Activated CD8-positive, alpha-beta memory T cell treated with anti-CD3 and anti-CD28 coated beads, Interleukin-2, amount 50 U/mL, for 48 hours (primary cell): ENCODE data around the gene ABR.
A peak's percentile ranks its signal among the peaks of the same experiment; 100 is the strongest.

Experiments
- DNase-seq: peaks from one replicate; pipeline ENCODE4 v3.0.0-alpha.2; 2020

The ABR gene

GRCh38 chr17:1179818-1180742 lies at the start of gene ABR:
Gene ABR, minus strand, starts transcription at chr17:1179981. Its CDS starts 254 bp downstream, at chr17:1179727.
- DNase-seq = peak; percentile 79

- DNase-seq = peak; percentile 69
Measured at GRCh38 chr17:1229349-1229899, 49.6 kb upstream of the ABR start.

- no peak for DNase-seq
Measured at GRCh38 chr17:1228781-1229348, 49.1 kb upstream of the ABR start.

- peak; percentile 58 for DNase-seq
Measured at GRCh38 chr17:1227917-1228780, 48.4 kb upstream of the ABR start.

- DNase-seq = no peak
Measured at GRCh38 chr17:1227365-1227764, 47.6 kb upstream of the ABR start.

- DNase-seq = no peak
Measured at GRCh38 chr17:1226308-1226707, 46.5 kb upstream of the ABR start.

- no peak for DNase-seq
Measured at GRCh38 chr17:1224330-1224729, 44.5 kb upstream of the ABR start.

- DNase-seq = no peak
Measured at GRCh38 chr17:1223662-1224061, 43.9 kb upstream of the ABR start.

- DNase-seq = no peak
Measured at GRCh38 chr17:1222321-1222720, 42.5 kb upstream of the ABR start.

- DNase-seq = no peak
Measured at GRCh38 chr17:1221209-1221608, 41.4 kb upstream of the ABR start.

- no peak for DNase-seq
Measured at GRCh38 chr17:1220346-1220745, 40.6 kb upstream of the ABR start.

- no peak for DNase-seq
Measured at GRCh38 chr17:1217089-1217385, 37.3 kb upstream of the ABR start.

GRCh38 chr17:1216217-1217088 lies 36.7 kb upstream of the ABR start:
- no peak for DNase-seq

GRCh38 chr17:1212946-1213345 lies 33.2 kb upstream of the ABR start:
- DNase-seq = no peak

GRCh38 chr17:1211287-1211686 lies 31.5 kb upstream of the ABR start:
- no peak for DNase-seq

- DNase-seq = no peak
Measured at GRCh38 chr17:1208966-1209365, 29.2 kb upstream of the ABR start.

GRCh38 chr17:1206026-1206777 lies 26.4 kb upstream of the ABR start:
- DNase-seq = no peak

GRCh38 chr17:1203967-1204291 lies 24.1 kb upstream of the ABR start:
- DNase-seq = no peak

GRCh38 chr17:1203111-1203966 lies 23.6 kb upstream of the ABR start:
- DNase-seq = peak; percentile 84

GRCh38 chr17:1202291-1202690 lies 22.5 kb upstream of the ABR start:
- DNase-seq = no peak
